Measurements from ENCODE around the gene CHRNA7.

The CHRNA7 gene

DNA sequence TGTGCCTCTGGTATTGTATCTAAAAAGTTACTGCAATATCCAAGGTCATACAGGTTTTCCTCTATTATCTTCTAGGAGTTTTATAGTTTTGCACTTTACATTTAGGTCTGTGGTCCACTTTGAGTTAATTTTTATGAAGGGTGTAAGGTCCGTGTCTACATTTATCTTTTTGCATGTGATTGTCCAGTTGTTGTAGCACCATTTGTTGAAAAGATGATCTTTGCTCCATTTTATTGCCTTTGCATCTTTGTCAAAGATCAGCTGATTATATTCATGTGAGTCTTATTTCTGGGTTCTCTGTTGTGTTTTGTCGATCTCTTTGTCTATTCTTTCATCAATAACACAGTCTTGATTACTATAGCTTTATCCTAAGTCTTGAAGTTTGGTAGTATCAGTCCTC, 6.7 kb downstream of the CHRNA7 start:
- Mint-ChIP-seq H3K36me3 (no peaks in the 10 kb centered on the region), H3K4me1 (no peaks in the 10 kb centered on the region), H3K9me3 (no peaks in the 10 kb centered on the region), H3K4me3 (no peak overlapping the region), H3K27ac (no peak overlapping the region)
- no peak for DNase-seq (ENCODE audit: low spot score in 2 of 2)
- no peak for ATAC-seq

DNA sequence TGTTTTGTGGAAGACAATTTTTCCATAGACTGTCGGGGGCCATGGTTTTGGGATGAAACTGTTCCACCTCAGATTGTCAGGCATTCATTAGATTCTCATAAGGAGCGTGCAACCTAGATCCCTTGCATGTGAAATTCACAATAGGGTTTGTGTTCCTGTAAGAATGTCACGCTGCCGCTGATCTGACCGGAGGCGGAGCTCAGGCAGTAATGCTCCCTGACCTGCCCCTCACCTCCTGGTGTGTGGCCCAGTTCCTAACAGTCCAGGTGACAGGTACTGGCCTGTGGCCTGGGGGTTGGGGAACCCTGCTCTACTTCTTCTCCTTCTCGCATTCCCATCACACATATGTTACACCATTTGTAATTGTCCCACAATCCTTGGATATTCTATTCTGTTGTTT, 11.0 kb downstream of the CHRNA7 start:
- Mint-ChIP-seq H3K9me3 (no peaks in the 10 kb centered on the region), H3K36me3 (no peaks in the 10 kb centered on the region), H3K4me1 (no peaks in the 10 kb centered on the region), H3K4me3 (no peak overlapping the region), H3K27ac (no peak overlapping the region)
- DNase-seq (ENCODE audit: low spot score in 2 of 2), result no peak
- no peak for ATAC-seq

DNA sequence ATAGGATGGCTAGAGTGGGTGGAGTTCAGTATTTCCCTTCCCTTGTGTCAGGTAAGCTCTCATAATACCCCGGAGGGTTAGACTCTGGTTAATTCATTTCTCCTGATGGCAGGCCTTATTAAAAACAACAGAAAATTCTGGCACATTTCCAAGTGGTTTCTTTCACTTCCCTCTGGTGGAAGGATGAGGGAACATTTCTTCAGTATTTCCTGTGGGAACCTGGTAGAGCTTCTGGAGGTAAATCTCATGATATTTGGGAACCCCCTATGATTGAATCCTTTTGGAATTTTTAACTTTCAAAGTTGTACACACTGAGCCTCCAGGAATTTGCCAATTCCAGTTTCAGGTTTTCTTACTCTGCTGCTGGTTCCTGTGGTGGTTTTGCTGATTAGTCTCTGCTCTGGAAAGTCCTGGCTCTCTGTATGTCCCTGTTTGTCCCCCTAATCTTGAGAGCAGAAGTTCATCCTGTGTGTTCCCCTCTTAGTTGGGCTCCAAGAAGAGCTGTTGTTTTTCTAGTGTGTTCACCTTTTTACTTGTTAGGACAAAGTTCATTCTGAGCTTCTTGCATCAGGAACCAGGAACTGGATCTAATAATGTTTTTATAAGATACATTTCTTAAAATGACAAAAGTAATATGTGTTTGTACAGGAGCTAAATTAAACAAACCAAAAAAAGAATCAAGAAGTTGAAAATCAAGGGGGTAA, 12.1 kb downstream of the CHRNA7 start:
- Mint-ChIP-seq H3K27ac (no peak overlapping the region), H3K4me1 (no peaks in the 10 kb centered on the region), H3K4me3 (no peak overlapping the region), H3K9me3 (no peaks in the 10 kb centered on the region), H3K36me3 (no peaks in the 10 kb centered on the region)
- no peak for DNase-seq (ENCODE audit: low spot score in 2 of 2)
- no peak for ATAC-seq

DNA sequence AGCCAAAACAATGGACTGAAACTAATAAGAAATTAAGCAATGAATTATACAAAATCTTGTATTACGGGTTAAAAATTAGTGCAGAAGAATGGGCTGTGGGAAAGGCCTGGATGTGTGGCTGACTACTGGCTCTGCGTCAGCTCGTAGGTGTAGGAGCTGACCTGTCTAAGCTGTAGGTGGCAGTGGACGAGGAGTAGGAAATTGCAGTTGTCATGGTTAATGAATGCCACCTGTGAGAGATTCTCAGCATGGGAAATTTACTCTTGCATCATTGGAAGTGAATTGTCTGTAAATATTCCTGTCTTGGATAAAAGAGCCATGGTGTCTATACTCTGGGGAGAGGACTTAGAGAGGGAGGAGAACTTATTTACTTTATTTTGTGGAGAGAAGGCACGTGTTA, 23.4 kb downstream of the CHRNA7 start:
- ATAC-seq, result no peak
- no peaks in the 10 kb centered on the region for H3K9me3 Mint-ChIP-seq
- H3K36me3 Mint-ChIP-seq, result no peaks in the 10 kb centered on the region
- H3K27ac Mint-ChIP-seq, result no peak overlapping the region
- H3K4me3 Mint-ChIP-seq, result no peak overlapping the region
- no peak for DNase-seq (ENCODE audit: low spot score in 2 of 2)
- no peaks in the 10 kb centered on the region for H3K4me1 Mint-ChIP-seq

DNA sequence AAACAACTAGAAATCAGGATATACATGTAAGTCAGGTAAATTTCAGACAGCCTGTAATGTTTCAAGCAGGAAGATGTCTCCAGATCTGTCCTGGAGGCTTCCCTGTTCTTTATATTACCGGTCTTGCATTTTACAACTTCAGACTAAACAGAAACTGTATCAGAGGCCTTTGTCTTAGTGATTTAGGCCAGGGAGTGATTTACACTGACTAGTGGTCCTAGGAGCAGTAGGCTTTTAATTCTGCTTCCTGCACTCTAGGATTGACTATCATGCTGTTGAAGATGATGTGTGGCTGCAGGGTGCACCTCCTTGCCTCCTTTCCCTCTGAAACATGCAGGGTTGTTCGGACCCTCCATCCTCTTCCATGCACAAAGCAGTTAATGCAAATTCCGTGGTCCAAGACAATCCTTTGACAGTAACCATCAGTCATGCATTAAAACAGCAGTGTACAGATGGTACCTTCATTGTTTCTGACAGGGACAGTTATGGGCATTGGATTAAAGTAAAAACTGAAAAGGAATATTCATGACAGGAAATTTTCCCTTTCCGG, 27.6 kb downstream of the CHRNA7 start:
- H3K36me3 Mint-ChIP-seq, result no peaks in the 10 kb centered on the region
- ATAC-seq, result no peak
- no peaks in the 10 kb centered on the region for H3K4me1 Mint-ChIP-seq
- H3K4me3 Mint-ChIP-seq, result no peak overlapping the region
- no peak overlapping the region for H3K27ac Mint-ChIP-seq
- DNase-seq (ENCODE audit: low spot score in 2 of 2), result no peak
- H3K9me3 Mint-ChIP-seq, result no peaks in the 10 kb centered on the region

DNA sequence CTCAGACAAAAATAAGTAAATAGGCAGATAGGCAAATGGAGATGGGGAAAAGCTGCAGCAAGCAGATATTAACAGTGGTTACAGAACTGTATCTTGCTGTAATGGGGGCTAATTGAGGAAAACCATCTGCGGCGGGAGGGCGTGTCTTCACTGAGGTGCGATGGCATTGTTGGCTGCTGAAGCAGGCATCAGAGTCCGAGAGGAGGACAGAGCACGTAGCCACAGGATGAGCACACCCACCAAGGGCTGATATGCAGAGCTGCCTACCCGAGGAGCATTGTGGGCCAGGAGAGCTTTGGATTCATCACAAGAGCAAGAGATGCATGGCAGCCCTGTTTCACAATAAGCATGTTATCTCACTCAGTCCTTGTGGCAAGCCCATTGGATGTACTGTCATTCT, 30.4 kb downstream of the CHRNA7 start:
- H3K9me3 Mint-ChIP-seq, result no peaks in the 10 kb centered on the region
- no peaks in the 10 kb centered on the region for H3K4me1 Mint-ChIP-seq
- ATAC-seq (no peak), DNase-seq (ENCODE audit: low spot score in 2 of 2) (no peak)
- H3K36me3 Mint-ChIP-seq, result no peaks in the 10 kb centered on the region
- H3K27ac Mint-ChIP-seq, result no peak overlapping the region
- no peak overlapping the region for H3K4me3 Mint-ChIP-seq

DNA sequence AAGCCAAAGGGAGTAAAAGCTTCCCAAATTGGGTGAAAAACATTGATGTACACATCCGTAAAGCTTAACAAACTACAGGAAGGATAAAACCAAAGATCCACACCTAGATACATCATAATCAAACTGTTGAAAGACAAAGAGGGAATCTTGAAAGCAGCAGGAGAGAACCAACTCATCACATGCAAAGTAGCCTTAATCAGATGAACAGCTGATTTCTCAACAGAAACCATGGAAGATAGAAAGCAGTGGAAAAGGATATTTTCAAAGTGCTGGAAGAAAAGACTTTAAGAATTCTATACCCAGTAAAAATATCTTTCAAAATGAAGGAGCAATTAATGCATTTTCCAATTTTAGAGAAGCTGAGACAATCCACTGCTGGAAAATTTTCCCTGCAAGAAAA, 36.8 kb downstream of the CHRNA7 start:
- DNase-seq (ENCODE audit: low spot score in 2 of 2) (no peak), ATAC-seq (no peak)
- Mint-ChIP-seq H3K27ac (no peak overlapping the region), H3K9me3 (peaks cover 25% of the 10 kb centered on the region), H3K4me1 (no peaks in the 10 kb centered on the region), H3K36me3 (no peaks in the 10 kb centered on the region), H3K4me3 (no peak overlapping the region)

DNA sequence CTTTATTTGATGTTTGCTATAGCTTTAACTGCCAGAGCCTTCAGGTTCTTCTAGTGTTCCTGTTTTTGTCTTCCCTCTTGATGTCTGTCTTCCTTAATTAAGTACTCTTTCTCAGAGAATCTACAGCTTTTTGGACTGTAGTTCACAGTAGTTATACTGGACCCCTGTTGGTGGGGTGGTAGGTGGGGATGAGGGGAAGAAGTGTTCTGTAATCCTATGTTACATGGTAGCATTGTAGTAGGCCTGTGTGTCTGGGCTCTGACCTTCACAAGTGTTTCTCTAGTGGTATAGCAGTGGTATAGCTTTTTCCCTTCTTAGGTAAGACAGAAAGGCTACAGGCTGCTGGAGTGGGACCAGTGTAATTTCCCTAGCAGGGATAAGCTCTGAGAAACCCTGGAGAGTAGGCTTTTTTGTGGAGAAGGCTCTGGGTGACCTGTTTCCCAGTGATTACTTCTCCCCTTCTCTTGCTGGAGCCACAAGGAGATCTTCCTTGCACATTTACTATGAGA, 59.6 kb downstream of the CHRNA7 start:
- ATAC-seq (no peak), DNase-seq (ENCODE audit: low spot score in 2 of 2) (no peak)
- Mint-ChIP-seq H3K36me3 (no peaks in the 10 kb centered on the region), H3K27ac (no peak overlapping the region), H3K9me3 (peaks cover 4% of the 10 kb centered on the region), H3K4me1 (no peaks in the 10 kb centered on the region), H3K4me3 (no peak overlapping the region)

DNA sequence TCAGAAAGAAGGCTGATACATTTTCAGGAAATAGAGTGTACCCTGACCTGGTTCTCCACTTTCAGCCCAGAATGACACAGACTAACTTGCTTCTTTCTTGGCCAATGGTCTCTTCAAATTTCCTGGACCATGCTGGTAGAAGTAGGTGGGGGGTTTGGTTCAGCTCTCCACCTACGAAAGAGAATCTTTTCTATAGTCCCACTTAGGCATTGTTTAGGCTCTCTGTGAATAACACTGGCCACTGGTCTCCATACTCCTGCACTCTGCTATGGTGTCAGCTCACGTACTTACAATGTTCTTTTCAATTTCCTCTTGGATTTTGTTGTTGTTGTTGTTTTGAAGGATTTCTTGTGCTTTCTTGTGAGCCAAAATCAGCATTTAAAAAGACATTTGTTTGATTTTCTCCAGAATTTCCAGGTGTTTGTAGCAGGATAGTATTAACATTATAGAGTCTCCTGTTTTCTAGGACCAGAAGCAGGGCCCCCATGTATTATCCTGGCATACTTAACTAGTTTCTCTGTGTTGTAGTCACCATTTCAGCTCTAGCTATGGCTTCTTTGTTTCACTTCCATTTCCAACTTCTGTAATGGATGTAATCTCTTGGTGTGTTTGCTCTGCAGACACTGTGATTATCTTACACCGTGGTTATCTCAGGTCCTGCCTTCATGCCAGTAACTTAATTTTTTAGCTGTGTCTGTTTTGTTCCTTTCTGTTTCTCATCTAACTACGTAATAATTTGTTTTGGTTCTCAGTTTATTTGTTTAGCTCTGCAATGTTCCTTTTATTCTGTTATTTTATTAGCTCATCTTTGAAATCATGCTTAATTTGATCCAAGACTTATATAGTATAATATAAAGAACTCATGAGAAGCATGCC, 61.4 kb downstream of the CHRNA7 start:
- DNase-seq (ENCODE audit: low spot score in 2 of 2) (no peak), ATAC-seq (no peak)
- Mint-ChIP-seq H3K4me3 (no peak overlapping the region), H3K36me3 (no peaks in the 10 kb centered on the region), H3K4me1 (no peaks in the 10 kb centered on the region), H3K9me3 (peaks cover 4% of the 10 kb centered on the region), H3K27ac (no peak overlapping the region)

DNA sequence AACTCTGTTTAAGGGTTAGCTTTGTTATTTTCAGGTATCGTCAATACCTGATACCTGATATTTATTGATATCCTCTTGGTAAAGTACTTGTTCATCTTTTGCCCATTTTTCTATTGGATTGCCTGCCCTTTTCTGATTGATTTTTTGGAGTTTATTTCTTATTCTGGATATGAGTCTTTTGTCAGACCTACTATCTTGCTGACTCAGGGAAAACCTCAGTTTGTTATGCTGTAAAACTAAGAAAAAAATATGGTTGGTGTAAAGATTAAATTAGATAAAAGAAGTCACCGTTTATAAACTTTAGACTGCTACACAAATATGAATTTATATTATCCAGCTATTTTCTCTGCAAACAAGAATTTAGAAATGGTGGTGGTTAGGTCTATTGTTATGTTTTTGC, 65.9 kb downstream of the CHRNA7 start:
- no peaks in the 10 kb centered on the region for H3K4me1 Mint-ChIP-seq
- ATAC-seq, result no peak
- H3K9me3 Mint-ChIP-seq, result no peaks in the 10 kb centered on the region
- H3K4me3 Mint-ChIP-seq, result no peak overlapping the region
- H3K36me3 Mint-ChIP-seq, result no peaks in the 10 kb centered on the region
- H3K27ac Mint-ChIP-seq, result no peak overlapping the region
- DNase-seq (ENCODE audit: low spot score in 2 of 2), result no peak

DNA sequence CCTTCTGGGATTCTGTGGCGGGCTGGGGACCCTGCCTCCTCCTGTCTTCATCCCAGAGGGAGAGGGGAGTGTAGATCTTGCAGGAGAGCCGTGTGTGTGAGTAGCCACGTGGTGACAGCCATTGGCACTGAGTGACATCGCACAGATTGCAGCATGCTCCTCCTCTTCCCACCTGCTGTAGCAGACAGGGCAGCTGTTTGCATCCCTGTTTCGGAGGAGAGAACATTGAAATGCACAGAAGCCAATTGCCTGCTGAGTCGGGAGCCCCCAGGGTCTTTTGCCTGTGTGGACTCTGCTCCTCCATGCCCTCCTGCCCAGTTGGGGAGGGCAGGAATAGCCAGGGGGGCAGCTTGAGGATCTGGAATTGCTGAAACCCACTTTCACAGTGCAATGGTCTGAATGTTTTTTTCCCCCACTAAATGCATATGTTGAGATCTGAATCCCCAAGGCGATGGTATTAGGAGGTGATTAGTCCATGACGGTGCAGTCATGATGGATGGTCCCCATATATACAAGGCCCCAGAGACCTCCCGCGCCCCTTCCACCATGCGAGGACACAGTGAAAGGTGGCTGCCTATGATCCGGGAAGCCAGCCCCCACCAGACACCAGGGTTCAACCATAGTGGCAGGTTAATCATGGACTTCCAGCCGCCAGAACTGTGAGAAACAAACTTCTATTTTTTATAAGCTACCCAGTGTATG, 66.8 kb downstream of the CHRNA7 start:
- DNase-seq (ENCODE audit: low spot score in 2 of 2) (no peak), ATAC-seq (no peak)
- Mint-ChIP-seq H3K27ac (no peak overlapping the region), H3K4me3 (no peak overlapping the region), H3K36me3 (no peaks in the 10 kb centered on the region), H3K9me3 (no peaks in the 10 kb centered on the region), H3K4me1 (no peaks in the 10 kb centered on the region)

DNA sequence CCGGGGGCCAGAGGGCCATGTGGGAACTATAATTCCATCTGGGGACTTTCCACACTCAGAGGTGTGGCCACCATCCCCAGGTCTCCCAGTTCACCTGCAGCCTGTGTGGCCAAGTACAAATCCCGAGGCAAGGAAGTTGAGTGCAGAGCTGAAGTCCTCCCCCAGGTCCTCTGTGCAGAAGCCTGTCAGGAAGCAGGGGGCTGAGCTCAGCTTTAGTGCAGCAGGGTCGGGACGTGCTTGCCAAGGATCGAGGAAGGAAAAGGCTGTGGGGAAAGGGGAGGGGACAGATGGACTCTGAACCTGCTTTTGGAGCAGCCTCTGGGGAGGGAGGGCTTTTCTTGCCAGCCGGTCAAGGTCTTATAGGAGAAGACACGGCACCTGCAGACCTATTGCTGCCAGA, 67.7 kb downstream of the CHRNA7 start:
- DNase-seq (ENCODE audit: low spot score in 2 of 2), result no peak
- Mint-ChIP-seq H3K27ac (no peak overlapping the region), H3K9me3 (no peaks in the 10 kb centered on the region), H3K36me3 (no peaks in the 10 kb centered on the region), H3K4me1 (no peaks in the 10 kb centered on the region), H3K4me3 (no peak overlapping the region)
- no peak for ATAC-seq

DNA sequence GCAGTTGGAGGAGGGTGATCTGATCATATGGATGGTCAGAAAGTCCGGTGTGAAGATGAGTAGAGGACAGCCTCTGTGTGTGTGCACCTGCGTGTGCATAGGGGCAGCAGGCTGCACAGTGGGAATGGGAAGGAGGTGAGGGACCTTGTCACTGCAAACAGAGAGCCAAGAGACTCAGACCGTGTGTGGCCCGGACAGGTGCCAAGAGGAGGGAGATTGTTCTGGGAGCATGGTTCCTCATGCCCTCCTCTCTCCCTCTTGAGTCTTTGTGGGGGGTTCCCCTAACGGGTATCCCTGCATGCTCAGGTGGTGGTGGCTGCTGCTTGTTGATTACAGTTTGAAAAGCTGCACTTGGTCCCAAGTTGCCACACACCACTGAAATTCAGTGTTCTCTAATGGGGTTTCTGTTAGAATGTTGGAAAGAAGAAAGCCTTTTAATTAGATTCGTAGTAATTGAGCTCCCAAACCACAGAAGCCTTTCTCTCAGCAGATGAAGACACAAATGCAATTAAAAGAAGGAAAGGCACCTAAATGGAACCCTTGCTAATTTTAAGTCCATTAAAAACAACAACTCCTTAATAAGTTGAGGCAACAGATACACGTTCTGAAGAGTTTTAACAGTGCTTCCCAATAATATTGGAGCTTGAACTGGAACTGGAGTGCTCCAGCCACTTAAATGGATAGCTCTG, 68.9 kb downstream of the CHRNA7 start:
- ATAC-seq, result no peak
- Mint-ChIP-seq H3K9me3 (no peaks in the 10 kb centered on the region), H3K36me3 (no peaks in the 10 kb centered on the region)

DNA sequence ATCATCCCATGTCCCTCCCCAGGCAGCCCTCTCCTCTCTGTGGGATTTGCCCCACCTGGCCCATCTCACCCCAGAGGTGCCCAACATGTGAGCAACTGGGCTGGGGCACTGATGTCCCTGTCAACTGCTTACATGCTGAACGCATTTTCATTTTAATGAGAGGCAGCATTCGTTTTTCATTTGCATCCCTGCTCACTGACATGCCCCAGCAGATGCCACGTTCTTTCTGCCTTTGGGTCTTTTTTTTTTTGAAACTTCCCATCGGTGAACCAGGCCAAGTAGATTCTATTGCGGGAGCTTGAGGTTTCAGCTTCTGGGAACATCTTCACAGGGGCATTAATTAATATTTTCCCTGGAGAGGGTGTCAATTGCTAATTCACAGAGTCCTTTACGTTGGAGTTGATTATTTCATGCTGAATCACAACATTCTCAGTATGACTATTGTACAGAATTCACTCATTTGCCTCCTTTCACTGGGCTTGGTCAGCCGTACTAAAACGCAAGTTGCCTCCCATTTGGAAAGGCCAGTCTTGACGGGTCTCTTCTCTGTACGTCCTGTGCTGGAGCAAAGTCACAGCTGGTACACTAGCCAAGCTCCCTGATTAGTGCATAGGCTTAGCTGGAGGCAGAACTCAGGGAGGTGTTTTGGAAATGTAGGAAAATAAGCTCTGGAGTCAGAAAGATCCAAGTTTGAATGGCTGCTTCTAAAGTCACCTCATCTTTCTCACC, 69.8 kb downstream of the CHRNA7 start:
- Mint-ChIP-seq H3K9me3 (no peaks in the 10 kb centered on the region), H3K4me1 (no peaks in the 10 kb centered on the region), H3K4me3 (no peak overlapping the region), H3K36me3 (no peaks in the 10 kb centered on the region), H3K27ac (no peak overlapping the region)
- DNase-seq (ENCODE audit: low spot score in 2 of 2), result no peak
- ATAC-seq, result peak; percentile 61

More for the DNA sequence above, 68.9 kb downstream of the CHRNA7 start:
- no peaks in the 10 kb centered on the region for H3K4me1 Mint-ChIP-seq
- no peak for DNase-seq (ENCODE audit: low spot score in 2 of 2)
- no peak overlapping the region for H3K4me3 Mint-ChIP-seq
- H3K27ac Mint-ChIP-seq, result no peak overlapping the region

All from stimulated activated effector memory CD8-positive, alpha-beta T cell treated with anti-CD3 and anti-CD28 coated beads, Interleukin-12 subunit alpha, Interleukin-12 subunit beta, amount 100 ng/mL, for 72 hours (primary cell).